ENCODE data around the gene GAS6. TPM values are rescaled to one million over a fixed set of nuclear protein-coding genes. Genes with fewer than 3 reads are reported as not detected.
A peak's percentile ranks its signal among the peaks of the same experiment; 100 is the strongest.

The GAS6 gene
- total RNA-seq, 1 donor from 2014 or later, result 189 TPM

DNA sequence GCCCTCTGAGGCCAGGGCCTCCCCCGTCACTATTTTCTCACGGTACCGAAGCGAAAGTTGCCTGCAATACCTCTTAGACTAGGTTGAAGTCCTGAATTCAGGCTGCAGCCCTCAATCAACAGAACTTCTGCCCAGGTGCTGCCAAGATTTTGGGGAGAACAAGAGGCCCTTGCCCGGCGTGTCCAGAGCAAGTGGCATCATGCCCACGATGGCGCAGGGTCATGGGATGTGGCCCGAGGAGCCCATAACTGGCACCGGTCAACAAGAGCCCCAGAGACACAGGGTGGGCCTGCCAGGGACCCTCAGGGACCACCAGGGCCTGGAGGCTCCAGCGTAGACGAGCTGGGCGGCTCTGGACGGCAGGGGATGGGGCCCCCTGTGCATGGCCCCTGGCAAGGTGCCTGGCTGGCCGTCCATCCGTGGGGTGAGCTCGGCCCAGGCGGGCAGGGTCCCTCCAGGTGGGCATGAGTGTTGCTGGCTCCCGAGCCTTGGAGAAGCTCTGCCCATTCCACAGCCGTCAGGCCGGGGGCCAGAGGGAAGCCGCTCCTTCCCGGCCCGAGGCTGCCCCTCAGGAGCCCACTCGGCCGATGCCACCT is 45.1 kb downstream of the GAS6 start:
- DNase-seq (ENCODE audit: missing footprints) (peak; percentile 64), ATAC-seq (no peak)
- intact Hi-C loops (cut with DNase I), result no loop called here

DNA sequence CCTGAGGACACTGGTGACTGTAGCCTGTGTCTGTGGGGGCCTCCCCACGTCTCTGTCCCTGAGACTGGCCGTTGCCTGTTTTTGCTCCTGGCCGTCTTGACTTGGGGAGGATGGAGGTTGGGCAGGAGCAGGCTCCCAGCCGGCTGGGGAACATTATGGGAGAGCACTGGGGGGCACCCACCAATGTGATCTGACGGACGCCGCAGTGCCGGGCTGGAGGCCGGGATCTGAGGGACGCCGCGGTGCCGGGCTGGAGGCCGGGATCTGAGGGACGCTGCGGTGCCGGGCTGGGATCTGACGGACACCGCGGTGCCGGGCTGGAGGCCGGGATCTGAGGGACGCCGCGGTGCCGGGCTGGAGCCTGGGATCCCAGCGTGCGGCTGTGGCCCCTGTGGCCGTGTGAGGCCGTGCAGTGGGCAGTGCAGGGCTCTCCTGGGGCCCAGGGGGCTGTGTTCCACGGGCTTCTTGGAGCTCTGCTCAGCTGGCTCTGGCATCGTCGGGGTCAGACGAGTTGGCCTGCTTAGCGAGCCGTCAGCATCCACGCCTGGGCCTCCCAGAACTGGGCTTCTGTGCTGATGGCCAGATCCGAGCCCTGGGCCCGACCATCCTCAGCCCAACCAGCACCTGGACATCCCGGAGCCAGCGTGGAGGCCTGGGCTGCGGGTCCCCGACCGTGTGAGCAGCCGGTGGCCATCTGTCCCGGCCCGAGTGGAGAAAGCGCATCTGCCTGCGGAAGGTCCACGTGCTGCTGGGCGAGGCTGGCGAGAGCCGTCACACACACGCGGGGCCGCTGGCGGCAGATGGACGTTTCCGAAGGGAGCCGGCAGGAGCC is 45.8 kb downstream of the GAS6 start:
- intact Hi-C loops (cut with DNase I), result loop anchor here (1.0 to 2.0 kb wide), 4 partner anchors 45 to 409 kb away; no protein-coding TSS in a partner anchor
- no peak for ATAC-seq
- peak; percentile 64 for DNase-seq (ENCODE audit: missing footprints)

DNA sequence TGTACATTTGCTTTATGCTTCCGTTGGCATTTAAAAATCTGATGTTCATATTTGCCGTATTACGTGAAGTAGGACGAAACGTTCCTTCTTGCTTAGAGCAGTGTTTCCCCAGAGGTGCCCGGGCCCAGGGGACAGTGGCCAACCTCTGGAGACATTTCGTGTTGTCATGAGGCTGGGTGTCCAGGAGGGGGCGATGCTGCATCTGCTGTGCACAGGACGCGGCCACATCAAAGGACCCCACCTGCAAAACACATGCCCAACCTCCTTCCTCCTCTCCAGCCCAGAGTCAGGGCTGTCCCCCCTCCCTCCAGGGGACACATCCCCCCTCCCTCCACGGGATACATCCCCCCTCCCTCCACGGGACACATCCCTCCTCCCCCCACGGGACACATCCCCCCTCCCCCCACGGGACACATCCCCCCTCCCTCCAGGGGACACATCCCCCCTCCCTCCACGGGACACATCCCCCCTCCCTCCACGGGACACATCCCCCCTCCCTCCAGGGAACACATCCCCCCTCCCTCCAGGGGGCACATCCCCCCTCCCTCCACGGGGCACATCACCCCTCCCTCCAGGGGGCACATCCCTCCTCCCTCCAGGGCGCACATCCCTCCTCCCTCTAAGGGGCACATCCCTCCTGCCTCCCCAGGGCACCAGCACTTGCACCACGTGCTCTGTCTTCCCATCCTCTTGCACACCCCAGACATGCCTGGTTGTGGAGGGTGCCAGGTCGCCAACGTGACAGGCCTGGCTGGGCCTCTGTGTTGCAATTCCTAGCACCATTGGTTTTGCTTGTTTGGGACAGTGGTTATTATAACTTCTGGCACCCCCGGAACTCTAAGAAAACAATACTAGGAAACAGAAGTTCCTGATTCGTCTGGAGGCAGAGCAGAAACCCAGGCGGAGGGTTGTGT is 46.7 kb downstream of the GAS6 start:
- ATAC-seq (peak; percentile 43), DNase-seq (ENCODE audit: missing footprints) (peak; percentile 90)
- intact Hi-C loops (cut with DNase I), result loop anchor here (1.0 to 2.0 kb wide), 4 partner anchors 46 to 410 kb away; no protein-coding TSS in a partner anchor

DNA sequence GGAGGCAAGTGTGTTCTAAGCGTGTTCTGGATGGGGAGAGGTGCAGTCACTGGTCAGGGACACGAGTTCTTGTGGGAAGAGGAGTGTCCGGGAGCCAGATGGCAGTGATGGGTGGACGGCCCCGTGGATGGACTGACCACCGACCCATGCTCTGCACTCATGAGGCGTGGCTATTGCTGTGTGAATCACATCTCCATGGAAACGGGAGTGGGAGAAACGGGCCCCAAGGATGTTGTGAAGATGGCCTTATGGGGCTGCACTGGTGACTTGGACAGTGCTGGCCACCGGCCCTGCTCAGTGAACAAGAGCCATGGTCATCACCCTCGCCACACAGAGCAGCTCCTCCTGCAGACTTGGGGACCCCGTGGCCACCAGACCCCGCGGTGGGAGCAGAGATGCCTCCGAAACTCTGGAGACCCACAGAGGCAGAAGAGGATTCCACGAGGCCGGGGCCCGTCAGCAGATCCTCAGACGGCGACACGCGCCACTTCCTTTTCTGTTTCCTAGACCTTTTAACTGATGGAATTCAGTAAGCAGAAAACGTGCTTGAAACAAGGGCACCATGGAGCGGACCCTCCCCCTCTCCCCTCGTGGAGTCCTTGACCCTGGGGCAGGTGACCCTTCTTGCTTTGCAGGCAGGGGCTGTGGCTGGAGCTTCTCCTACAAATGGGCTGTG is 47.5 kb downstream of the GAS6 start:
- intact Hi-C loops (cut with DNase I), result loop anchor here (2.0 kb wide), 3 partner anchors 46 to 410 kb away; no protein-coding TSS in a partner anchor
- DNase-seq (ENCODE audit: missing footprints) (peak; percentile 71), ATAC-seq (no peak)

DNA sequence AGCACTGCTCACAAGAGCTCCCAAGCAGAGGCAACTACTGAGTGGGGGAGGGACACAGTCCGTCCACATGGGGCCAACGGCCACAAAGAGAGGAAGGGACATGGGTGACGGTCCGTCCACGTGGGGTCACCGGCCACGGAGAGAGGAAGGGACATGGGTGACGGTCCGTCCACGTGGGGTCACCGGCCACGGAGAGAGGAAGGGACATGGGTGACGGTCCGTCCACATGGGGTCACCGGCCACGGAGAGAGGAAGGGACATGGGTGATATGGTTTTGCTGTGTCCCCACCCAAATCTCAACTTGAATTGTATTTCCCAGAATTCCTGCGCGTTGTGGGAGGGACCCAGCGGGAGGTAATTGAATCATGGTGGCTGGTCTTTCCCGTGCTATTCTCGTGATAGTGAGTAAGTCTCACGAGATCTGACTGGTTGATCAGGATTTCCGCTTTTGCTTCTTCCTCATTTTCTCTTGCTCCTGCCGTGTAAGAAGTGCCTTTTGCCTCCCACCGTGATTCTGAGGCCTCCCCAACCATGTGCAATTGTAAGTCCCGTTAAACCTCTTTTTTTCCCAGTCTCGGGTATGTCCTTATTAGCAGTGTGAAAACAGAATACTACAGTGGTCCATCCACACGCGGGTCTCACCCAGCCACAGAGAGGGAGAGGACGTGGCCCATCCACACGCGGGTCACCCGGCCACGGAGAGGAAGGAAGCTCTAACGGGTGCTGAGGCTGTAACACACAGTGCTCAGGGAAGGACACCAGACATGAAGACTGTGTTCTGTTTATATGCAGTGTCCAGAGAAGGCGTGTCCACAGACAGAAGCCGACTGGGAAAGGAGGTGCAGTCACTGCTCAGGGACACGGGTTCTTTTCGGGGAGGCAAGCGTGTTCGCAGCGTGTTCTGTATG is 48.5 kb downstream of the GAS6 start:
- ATAC-seq (no peak), DNase-seq (ENCODE audit: missing footprints) (peak; percentile 44)

DNA sequence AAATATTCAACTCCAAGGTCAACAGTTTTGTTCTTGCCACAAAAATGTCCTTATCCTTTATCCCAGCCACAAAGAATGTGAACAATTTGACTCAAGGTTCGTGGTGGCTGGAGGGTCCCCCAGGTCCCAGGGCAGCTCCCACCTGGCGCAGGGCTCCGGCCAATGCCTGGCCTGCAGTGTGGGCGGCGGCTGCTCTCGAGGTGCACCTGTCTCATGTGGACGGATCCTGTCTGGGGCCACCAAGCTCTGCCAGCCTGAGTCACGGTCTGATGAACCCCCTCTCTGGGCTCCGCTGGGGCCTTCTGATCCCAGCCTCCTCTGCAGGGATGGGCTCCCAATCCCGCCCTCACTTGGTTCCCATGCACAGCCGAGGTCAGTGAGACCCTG is 49.4 kb downstream of the GAS6 start:
- DNase-seq (ENCODE audit: missing footprints), result peak; percentile 61
- intact Hi-C loops (cut with DNase I), result no loop called here
- no peak for ATAC-seq

More for the DNA sequence above, 48.5 kb downstream of the GAS6 start:
- intact Hi-C loops (cut with DNase I), result loop anchor here (2.0 kb wide), 3 partner anchors 47 to 411 kb away; no protein-coding TSS in a partner anchor

GRCh38 chr13:113813749-113814434 is 50.0 kb downstream of the GAS6 start:
- peak; percentile 45 for DNase-seq (ENCODE audit: missing footprints)
- intact Hi-C loops (cut with DNase I), result no loop called here
- ATAC-seq, result no peak

DNA sequence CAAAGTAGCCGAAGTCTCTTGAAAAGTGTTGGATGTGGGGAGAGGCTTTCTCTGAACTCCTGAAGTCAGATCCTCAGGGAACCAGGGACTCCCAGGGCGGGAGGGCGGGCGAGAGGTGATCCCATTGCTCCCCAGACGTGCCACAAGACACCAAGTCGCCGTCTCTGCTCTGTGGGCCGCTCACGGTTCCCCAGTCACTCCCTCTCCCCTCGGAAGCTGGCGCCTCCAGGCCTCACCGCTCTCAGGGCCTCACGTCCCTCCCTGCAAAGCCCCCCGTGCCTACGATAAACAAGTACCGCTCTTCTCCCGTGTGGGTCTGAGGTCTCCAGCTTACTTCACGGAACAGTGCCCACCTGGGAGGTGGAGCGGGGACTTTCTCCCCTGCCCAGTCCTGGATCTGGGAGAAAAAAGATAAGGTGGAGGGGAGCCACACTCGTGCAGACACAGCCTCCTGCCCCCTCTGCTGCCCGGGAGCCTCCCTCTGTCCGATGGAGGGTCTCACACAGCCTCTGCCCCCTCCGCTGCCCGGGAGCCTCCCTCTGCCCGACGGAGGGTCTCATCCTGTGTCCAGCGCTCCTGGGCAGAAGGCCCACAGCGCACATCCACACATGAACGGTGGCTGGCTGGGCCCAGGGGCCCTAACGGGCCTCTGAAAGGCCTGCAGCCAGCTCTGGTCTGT is 50.7 kb downstream of the GAS6 start:
- intact Hi-C loops (cut with DNase I), result no loop called here
- peak; percentile 45 for DNase-seq (ENCODE audit: missing footprints)
- ATAC-seq, result no peak

DNA sequence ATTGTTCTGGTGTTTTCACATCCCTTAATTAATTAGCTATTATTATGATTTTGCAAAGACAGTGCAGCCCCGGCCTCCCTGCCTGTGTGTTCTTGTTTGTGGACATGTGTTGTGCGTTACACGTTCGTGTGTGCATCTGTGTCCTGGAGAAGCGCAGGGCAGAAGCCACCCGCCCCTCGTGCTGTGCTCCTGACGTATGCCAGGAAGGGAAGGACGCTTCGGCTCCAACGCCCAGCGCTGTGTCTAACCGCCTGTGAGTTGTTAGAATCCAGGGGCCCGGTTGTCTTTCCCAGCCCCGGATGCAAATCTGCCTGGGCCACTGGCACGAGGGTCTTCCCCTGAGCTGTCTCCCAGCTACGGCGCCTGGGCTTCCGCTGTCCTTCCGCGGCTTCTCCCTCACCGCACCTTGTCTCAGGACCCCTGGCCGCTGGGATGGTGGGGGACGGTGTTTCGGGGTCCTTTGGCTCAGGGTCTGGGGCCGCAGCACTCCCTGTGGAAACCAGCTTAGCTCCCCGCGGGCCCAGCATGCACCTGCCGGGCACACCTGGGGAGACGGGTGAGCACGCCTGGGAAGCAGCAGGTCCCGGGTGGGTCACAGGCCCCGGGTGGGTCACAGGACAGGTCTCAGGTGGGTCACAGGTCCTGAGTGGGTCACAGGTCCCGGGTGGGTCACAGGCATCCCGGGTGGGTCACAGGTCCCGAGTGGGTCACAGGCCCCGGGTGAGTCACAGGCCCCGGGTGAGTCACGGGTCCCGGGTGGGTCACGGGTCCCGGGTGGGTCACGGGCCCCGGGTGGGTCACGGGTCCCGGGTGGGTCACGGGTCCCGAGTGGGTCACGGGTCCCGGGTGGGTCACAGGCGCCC is 51.5 kb downstream of the GAS6 start:
- intact Hi-C loops (cut with DNase I), result no loop called here
- DNase-seq (ENCODE audit: missing footprints) (peak; percentile 58), ATAC-seq (no peak)

GRCh38 chr13:113811081-113811928 is 52.6 kb downstream of the GAS6 start:
- intact Hi-C loops (cut with DNase I), result no loop called here
- ATAC-seq (no peak), DNase-seq (ENCODE audit: missing footprints) (peak; percentile 49)

DNA sequence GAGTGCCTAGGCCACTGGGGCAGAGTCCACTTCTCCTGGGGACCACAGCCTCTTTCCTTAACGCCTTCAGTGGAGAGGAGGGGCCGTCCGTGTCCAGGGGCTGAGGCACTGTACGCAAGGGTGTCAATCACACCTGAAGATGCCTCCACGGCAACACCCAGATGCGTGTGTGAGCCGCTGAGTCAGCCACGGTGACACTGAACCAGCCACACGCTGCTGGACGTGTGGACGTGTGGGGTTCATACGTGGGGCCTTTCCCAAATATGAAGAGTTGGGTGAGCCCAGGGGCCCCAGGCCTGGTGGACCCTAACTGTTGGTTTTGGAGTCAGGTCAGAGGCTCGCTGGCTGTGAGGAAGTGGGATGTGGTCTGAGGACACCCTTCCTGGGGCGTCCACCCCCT is 53.2 kb downstream of the GAS6 start:
- intact Hi-C loops (cut with DNase I), result no loop called here
- peak; percentile 30 for DNase-seq (ENCODE audit: missing footprints)
- ATAC-seq, result no peak

GRCh38 chr13:113809934-113810333 is 53.9 kb downstream of the GAS6 start:
- DNase-seq (ENCODE audit: missing footprints), result peak; percentile 20
- no peak for ATAC-seq
- intact Hi-C loops (cut with DNase I), result no loop called here

- ATAC-seq (no peak), DNase-seq (ENCODE audit: missing footprints) (no peak)
- intact Hi-C loops (cut with DNase I), result no loop called here
Observed at GRCh38 chr13:113808058-113808834, 55.6 kb downstream of the GAS6 start.

- peak; percentile 33 for DNase-seq (ENCODE audit: missing footprints)
- intact Hi-C loops (cut with DNase I), result no loop called here
Observed at GRCh38 chr13:113806526-113806925, 57.4 kb downstream of the GAS6 start.

More at GRCh38 chr13:113806526-113806925, 57.4 kb downstream of the GAS6 start:
- no peak for ATAC-seq
